ENCODE data around the gene VPS41. TPM values are rescaled to one million over a fixed set of nuclear protein-coding genes. Genes with fewer than 3 reads are reported as not detected.

VPS41 gene
- polyA plus RNA-seq, 1 of the 3 experiments (the other 2 are of a cell fraction): 20.4 TPM

- TF ChIP-seq USF2 (IDR thresholded peaks at IDR 0.05; ENCODE audit: borderline replicate concordance, low read depth, low read length) (no peak), MXI1 (IDR thresholded peaks at IDR 0.05; ENCODE audit: low read depth, low read length) (no peak), POLR2AphosphoS5 (IDR thresholded peaks at IDR 0.05; ENCODE audit: low read depth, low read length) (no peak)
Measured at GRCh38 chr7:38704041-38704547, 204.9 kb downstream of the VPS41 start (continued).

GRCh38 chr7:38703093-38703492 lies 205.9 kb downstream of the VPS41 start:
- Histone ChIP-seq H3F3A (replicated peaks; ENCODE audit: insufficient read depth) (no peaks in the 10 kb centered on the region), H2AFZ (ENCODE audit: low read depth) (no peak overlapping the region), H3K79me2 (ENCODE audit: insufficient read depth) (no peaks in the 10 kb centered on the region), H3K9me2 (no peaks in the 10 kb centered on the region; the same call in 1 of the 2 replicates), H3K36me3 (replicated peaks in 1 of 2; ENCODE audit: control insufficient read depth in 1 of 2, insufficient read depth in 2 of 2, low read length in 1 of 2) (no peaks in the 10 kb centered on the region), H3K4me3 (ENCODE audit: low read depth in 2 of 2, low read length in 1 of 2) (no peak overlapping the region), H3K27ac (ENCODE audit: low read depth in 2 of 2, low read length in 1 of 2) (no peak overlapping the region), H4K20me1 (ENCODE audit: insufficient read depth) (no peaks in the 10 kb centered on the region), H3K9ac (no peak overlapping the region), H3K9me3 (no peaks in the 10 kb centered on the region), H3K4me2 (no peak overlapping the region), H3K27me3 (ENCODE audit: insufficient read depth) (peaks cover 6% of the 10 kb centered on the region; the same call in 1 of the 2 replicates), H3K4me1 (ENCODE audit: control insufficient read depth in 1 of 2, insufficient read depth in 2 of 2, low read depth in 1 of 2, low read length in 1 of 2) (no peaks in the 10 kb centered on the region)
- DNase-seq: no peak
- TF ChIP-seq RAD21 (IDR thresholded peaks at IDR 0.05; ENCODE audit: low read length) (no peak), RCOR1 (IDR thresholded peaks at IDR 0.05; ENCODE audit: low read length) (no peak), FOXJ3 (CRISPR knock-in tag; IDR thresholded peaks at IDR 0.05) (no peak), EZH2phosphoT487 (IDR thresholded peaks at IDR 0.05; ENCODE audit: borderline replicate concordance, low read depth) (no peak), EP300 (IDR thresholded peaks at IDR 0.05; ENCODE audit: borderline replicate concordance in 1 of 2, low read depth in 1 of 2, low read length in 1 of 2) (no peak), RXRA (IDR thresholded peaks at IDR 0.05; ENCODE audit: borderline replicate concordance, low read depth) (no peak), POLR2AphosphoS5 (IDR thresholded peaks at IDR 0.05; ENCODE audit: low read depth, low read length) (no peak), NFIC (IDR thresholded peaks at IDR 0.05; ENCODE audit: borderline replicate concordance) (no peak), USF2 (IDR thresholded peaks at IDR 0.05; ENCODE audit: borderline replicate concordance, low read depth, low read length) (no peak), CHD2 (IDR thresholded peaks at IDR 0.05; ENCODE audit: low read length, partially characterized antibody) (no peak), MEF2A (IDR thresholded peaks at IDR 0.05; ENCODE audit: borderline replicate concordance, low read depth) (no peak), TAF1 (IDR thresholded peaks at IDR 0.05; ENCODE audit: borderline replicate concordance, low read depth, low read length) (no peak), MAX (IDR thresholded peaks at IDR 0.05; ENCODE audit: low read depth) (no peak), PBX3 (IDR thresholded peaks at IDR 0.05) (no peak), NRF1 (IDR thresholded peaks at IDR 0.05; ENCODE audit: low read depth, low read length) (no peak), USF1 (IDR thresholded peaks at IDR 0.05; ENCODE audit: borderline replicate concordance, low read depth) (no peak), TEAD4 (IDR thresholded peaks at IDR 0.05; ENCODE audit: borderline replicate concordance, insufficient read depth) (no peak), MXI1 (IDR thresholded peaks at IDR 0.05; ENCODE audit: low read depth, low read length) (no peak)
- CTCF ChIA-PET: no interaction called here
- WGBS (ENCODE audit: low lambda C conversion rate): 18% methylated on average over 4 of the region's 4 CpGs
- POLR2A ChIA-PET: no interaction called here
